ELF-1 (cell line): Measurements from ENCODE around the gene FOXN1.

ENCODE experiments used
- DNase-seq: peaks from one replicate; pipeline ENCODE4 v3.0.0-alpha.2; 2016; ENCODE audit warnings: low read depth, low spot score

Gene FOXN1

DNA sequence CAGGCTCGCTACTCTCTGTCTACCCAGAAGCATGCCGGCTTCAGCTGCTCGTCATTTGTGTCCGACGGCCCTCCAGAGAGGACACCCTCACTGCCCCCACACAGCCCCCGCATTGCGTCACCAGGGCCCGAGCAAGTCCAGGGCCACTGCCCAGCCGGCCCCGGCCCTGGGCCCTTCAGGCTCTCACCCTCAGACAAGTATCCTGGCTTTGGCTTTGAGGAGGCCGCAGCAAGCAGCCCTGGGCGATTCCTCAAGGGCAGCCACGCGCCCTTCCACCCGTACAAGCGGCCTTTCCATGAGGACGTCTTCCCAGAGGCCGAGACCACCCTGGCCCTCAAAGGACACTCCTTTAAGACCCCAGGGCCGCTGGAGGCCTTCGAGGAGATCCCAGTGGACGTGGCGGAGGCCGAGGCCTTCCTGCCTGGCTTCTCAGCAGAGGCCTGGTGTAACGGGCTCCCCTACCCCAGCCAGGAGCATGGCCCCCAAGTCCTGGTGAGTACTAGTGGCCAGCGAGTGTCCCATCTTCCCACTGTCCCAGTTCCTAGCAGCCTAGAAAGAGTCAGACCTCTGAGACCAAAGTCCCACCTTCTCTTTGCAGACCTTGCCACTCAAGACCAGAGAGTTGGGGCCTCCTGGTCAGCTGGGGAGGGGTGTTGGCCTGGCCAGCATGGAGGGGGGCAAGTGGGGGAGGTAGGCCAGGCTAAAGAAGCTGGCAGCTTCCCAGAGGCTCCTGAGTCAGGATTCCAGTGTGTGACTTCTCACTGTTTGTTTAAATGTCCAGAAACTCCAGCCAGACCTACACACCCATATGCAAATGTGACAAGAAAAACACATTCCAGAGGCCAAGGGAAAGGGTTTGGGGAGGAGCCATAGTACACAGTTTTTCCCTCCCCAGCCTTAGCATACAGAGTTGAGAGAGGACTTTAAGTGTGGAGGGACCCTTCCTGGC, 18.6 kb downstream of the FOXN1 start:
- peak; percentile 54 for DNase-seq

GRCh38 chr17:28526381-28526780, 20.2 kb downstream of the FOXN1 start:
- DNase-seq: no peak

DNA sequence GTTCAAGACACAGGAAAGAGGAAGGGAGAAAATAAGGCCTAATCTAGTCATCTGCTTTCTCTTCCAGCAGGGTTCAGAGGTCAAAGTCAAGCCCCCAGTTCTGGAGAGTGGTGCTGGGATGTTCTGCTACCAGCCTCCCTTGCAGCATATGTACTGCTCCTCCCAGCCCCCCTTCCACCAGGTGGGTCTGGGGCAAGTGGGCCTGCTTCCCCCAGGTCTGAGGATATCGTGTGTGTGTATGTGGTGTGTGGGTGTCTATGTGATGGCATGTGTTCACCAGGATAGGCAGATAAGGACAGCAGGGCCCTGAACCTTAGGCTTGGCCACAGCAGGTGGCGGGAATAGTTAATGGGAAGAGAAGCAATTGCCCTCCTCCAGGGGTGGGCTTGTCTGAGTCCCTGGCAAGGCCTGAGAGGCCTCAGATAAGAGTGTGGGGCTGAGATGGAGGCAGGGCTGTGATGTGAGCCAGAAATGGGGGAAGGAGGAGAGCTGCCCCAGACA, 21.1 kb downstream of the FOXN1 start:
- DNase-seq: no peak

- no peak for DNase-seq
These were observed 21.7 kb downstream of the FOXN1 start for GRCh38 chr17:28527859-28528258.

- DNase-seq: no peak
These were observed 22.3 kb downstream of the FOXN1 start for GRCh38 chr17:28528327-28529012.

GRCh38 chr17:28529013-28529400, 22.9 kb downstream of the FOXN1 start:
- DNase-seq: no peak

GRCh38 chr17:28530250-28530649, 24.1 kb downstream of the FOXN1 start:
- DNase-seq: no peak

DNA sequence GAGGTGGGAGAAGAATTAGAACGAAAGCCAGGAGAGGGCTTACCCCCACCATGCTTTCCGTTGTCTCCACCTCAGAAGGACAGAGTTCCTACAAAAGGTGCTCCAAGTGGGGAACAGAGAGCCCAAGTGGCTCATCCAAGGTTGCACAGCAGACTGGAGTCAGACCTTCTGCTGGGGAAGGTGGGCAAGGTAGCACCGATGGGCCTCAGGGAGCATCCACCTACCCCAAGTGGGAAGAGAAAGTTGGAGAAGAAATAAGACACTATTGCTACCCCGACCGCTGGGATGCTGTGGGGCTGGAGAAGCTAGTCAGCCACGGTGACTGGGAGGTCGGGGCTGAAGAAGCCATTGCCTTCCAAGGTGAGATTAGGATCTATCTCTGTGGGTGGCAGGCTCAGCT, 24.8 kb downstream of the FOXN1 start:
- no peak for DNase-seq

GRCh38 chr17:28532050-28532960, 26.2 kb downstream of the FOXN1 start:
- no peak for DNase-seq

DNA sequence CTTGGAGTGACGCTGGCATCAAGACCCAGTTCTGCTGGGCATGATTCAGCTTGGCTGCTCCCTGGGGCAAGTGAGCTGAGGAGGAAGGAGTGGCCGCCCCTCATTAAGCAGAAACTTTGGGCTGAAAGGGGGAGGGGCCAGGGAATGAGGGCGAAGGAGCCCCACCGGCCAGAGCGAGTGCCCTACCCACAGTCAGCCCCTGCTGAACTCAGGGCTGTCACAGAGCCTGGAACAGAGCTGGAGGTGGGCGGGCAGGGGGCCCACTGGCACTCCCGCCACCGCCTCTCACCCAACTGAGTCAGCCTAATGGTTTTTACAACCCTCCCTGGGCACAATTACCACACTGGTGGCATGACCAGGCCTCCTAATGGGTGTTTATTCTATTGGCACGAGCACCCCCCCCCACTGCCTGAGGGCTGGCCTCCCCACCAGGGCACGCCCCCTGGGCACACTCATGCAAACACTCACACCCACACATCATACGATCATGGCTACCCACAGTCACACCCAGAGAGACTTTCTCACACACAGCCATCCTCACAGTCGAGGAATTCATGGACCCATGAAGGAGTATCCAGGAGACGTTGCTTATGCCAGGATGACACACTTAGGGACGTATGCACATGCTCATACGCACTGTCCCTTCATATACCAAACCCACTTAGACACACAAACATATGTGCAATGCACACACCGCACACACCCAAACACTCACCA, 27.1 kb downstream of the FOXN1 start:
- DNase-seq: no peak

DNA sequence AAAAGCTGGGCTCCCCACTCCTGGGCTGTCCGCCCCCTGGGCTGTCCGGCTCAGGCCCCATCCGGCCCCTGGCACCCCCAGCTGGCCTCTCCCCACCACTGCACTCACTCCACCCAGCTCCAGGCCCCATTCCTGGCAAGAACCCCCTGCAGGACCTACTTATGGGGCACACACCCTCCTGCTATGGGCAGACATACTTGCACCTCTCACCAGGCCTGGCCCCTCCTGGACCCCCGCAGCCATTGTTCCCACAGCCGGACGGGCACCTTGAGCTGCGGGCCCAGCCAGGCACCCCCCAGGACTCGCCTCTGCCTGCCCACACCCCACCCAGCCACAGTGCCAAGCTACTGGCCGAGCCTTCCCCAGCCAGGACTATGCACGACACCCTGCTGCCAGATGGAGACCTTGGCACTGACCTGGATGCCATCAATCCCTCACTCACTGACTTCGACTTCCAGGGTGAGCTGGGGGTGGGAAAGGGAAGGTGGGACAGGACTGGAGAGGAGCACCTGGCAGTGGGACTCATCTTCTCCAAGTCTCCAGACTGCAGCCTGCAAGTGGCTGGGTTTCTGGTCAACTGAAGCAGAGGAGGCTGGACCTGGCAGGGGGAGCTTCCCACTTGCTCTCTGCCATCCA, 28.7 kb downstream of the FOXN1 start:
- no peak for DNase-seq

DNA sequence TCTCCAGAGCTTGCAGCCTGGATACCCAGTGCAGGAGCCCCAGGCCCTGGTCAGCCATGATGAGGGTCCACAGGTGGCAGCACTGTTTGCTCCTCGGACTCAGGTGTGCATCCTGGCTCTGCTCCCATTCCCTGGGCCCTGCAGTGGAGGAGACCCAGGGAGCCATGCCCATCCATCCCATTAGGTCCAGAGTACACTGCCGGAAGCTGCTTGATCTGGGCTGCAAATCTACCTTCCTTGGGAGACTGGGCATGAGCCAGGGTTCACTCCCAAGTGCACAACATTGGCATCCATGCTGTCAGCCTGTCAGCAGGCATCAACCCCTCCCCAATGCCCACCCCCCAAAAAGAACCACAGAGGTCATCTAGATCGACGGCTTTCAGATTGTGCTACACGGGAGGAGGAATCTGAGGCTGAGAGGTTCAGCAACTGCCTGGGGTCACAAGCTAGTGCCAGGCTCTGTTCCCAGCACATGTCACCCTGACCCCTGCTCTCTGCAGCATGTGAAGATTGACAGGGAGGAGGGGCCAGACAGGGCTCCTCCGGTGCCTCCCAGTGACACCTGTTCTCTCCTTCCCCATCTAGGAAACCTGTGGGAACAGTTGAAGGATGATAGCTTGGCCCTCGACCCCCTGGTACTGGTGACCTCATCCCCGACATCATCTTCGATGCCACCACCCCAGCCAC, 30.5 kb downstream of the FOXN1 start:
- DNase-seq: no peak

- DNase-seq: no peak
These were observed 31.1 kb downstream of the FOXN1 start for GRCh38 chr17:28537219-28537610.

GRCh38 chr17:28538296-28538895, 32.2 kb downstream of the FOXN1 start:
- no peak for DNase-seq

DNA sequence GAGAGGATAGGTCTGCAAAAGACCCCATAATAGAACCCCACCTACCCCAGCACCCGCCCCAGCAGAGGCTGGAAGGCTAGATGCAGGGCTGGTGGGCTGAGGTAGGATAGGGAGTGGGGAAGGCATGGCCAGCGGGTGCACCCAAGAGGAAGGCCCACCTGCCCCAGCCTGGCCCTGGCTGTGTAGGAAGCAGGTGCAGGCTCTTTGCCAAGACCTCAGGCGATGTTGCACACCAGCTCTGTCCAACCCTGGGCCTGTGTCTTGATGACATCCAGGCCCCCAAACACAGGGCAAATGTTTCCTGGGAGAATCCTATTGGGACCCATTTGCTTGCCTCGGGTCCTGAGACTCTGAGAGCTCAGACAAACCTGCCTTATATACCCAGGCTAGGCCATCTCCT, 34.1 kb downstream of the FOXN1 start:
- DNase-seq: no peak

GRCh38 chr17:28541439-28541838, 35.3 kb downstream of the FOXN1 start:
- DNase-seq: no peak

GRCh38 chr17:28544402-28545140, 38.4 kb downstream of the FOXN1 start:
- peak; percentile 61 for DNase-seq

GRCh38 chr17:28545141-28545503, 39.0 kb downstream of the FOXN1 start:
- no peak for DNase-seq
